Stomach (tissue), 9 donors: ENCODE data around the gene TMEM187. TPM values are rescaled to one million over a fixed set of nuclear protein-coding genes. Genes with fewer than 3 reads are reported as not detected.
A peak's percentile ranks its signal among the peaks of the same experiment; 100 is the strongest.
"Not testable (repeated sequence)": the region's sequence is repeated elsewhere in the genome, so short reads cannot be mapped to it uniquely, and the experiment has no call there.

Experiments used
- DNase-seq, 2 donors: peaks; one replicate each; pipeline versions ENCODE4 v3.0.0 to v3.0.0-alpha.2; 2013 to 2019
- H3K27ac ChIP-seq, 5 donors: fragments of 200-600 bp in 4 of 5; sonication (generic) in 4 of 5; one replicate each; pipeline ENCODE4 v1.5.1; 2013 to 2019; ENCODE audit warnings: mild to moderate bottlenecking in 1 of 5, moderate library complexity in 1 of 5
- H3K27me3 ChIP-seq, 3 donors: fragments of 200-600 bp; sonication (generic); one replicate each; pipeline ENCODE4 v1.5.1; 2017 to 2019; ENCODE audit warnings: mixed run types in 1 of 3
- H3K36me3 ChIP-seq, 4 donors: fragments of 200-600 bp; sonication (generic); 1 replicate in 3 of 4; 2 replicates in 1 of 4; pipeline ENCODE4 v1.5.1; 2016 to 2019
- H3K4me1 ChIP-seq, 4 donors: fragments of 200-600 bp; sonication (generic); one replicate each; pipeline ENCODE4 v1.5.1; 2016 to 2019
- H3K4me3 ChIP-seq, 4 donors: fragments of 200-600 bp; sonication (generic) in 3 of 4; one replicate each; pipeline ENCODE4 v1.5.1; 2016 to 2019; ENCODE audit warnings: mild to moderate bottlenecking in 1 of 4
- H3K9me3 ChIP-seq, 4 donors: fragments of 200-600 bp; sonication (generic); one replicate each; pipeline ENCODE4 v1.5.1; 2016 to 2019
- CTCF ChIP-seq, 7 experiments: fragments of 450-650 bp in 4 of 7; fragments of 200-600 bp in 3 of 7; sonication (generic) in 3 of 7; IDR thresholded peaks; one replicate each; pipeline ENCODE4 v1.5.1; 2016 to 2019; ENCODE audit warnings: antibody characterized with exemption in 7 of 7, control low read depth in 2 of 7, mild to moderate bottlenecking in 1 of 7
- EP300 ChIP-seq: sonication (generic); formaldehyde crosslinking; IDR thresholded peaks from one replicate; pipeline ENCODE4 v1.6.1; 2017; ENCODE audit warnings: antibody characterized with exemption
- POLR2A ChIP-seq, 4 donors: fragments of 450-650 bp; IDR thresholded peaks; one replicate each; pipeline ENCODE4 v1.6.1; 2016; ENCODE audit warnings: antibody characterized with exemption in 4 of 4, control low read depth in 2 of 4, mild to moderate bottlenecking in 1 of 4, moderate library complexity in 1 of 4
- POLR2AphosphoS5 ChIP-seq, 3 donors: sonication (generic); formaldehyde crosslinking; IDR thresholded peaks; one replicate each; pipeline ENCODE4 v1.6.1; 2016; ENCODE audit warnings: antibody characterized with exemption in 3 of 3
- WGBS, 5 donors: extraction: QIAGEN DNeasy Blood & Tissue Kit in 3 of 5; methylation state at CpG; one replicate each; pipeline versions ENCODE4 v1.1.5 to v1.1.7; 2013 to 2018; 5-methylcytosine and 5-hydroxymethylcytosine counted together
- intact Hi-C: fragments of 100-400 bp; cut with DNase I; formaldehyde crosslinking; loops from one replicate; pipeline ENCODE4 v1.15.1; 2023; ENCODE audit warnings: low total_unique reads
- polyA plus RNA-seq, 3 donors: library from polyadenylated mRNA; stranded (reverse); fragments of 200-250 nt; gene quantifications; one replicate each; pipeline ENCODE4 v1.2.3, GENCODE V29; 2013
- total RNA-seq, 5 donors: library from RNA; depleted of rRNA; stranded (reverse); fragments of >200 nt; gene quantifications; one replicate each; pipeline versions ENCODE4 v1.1.0 to v1.2.3, GENCODE V29; 2014 to 2016
- donor health status: healthy with polysubstance abuse.
- donor health status: Bipolar disorder and iron deficiency.
- donor health status: healthy.

Gene TMEM187
- total and polyA plus RNA-seq, 8 donors = 0.89 to 16.2 (median 4.6) TPM; not detected in 1

GRCh38 chrX:153973127-153974002 is 811 bp downstream of the TMEM187 start:
- TF ChIP-seq POLR2A (IDR thresholded peaks at IDR 0.05) (no peak), EP300 (no peak), POLR2AphosphoS5 (IDR thresholded peaks at IDR 0.05) (no peak), CTCF (IDR thresholded peaks at IDR 0.05) (no peak)
- Histone ChIP-seq H3K27ac (peak overlapping the region; percentile 96 to 99 (median 99)), H3K9me3 (no peaks in the 10 kb centered on the region), H3K36me3 (no peaks in the 10 kb centered on the region), H3K4me1 (peaks cover 22 to 41% (median 34%) of the 10 kb centered on the region in 4 donors), H3K27me3 (no peaks in the 10 kb centered on the region), H3K4me3 (peak overlapping the region; percentile 77 to 90 (median 84))
- peak in 1 of 2 donors; percentile 47 for DNase-seq
- 18 to 45% (median 28%) methylated on average over 16 to 20 of the region's 20 CpGs for WGBS, 5 donors
- intact Hi-C loops = no loop called here

GRCh38 chrX:153974003-153974725 is 1.6 kb downstream of the TMEM187 start:
- Histone ChIP-seq H3K27me3 (no peaks in the 10 kb centered on the region), H3K9me3 (no peaks in the 10 kb centered on the region), H3K27ac (peak overlapping the region; percentile 52 to 99 (median 99)), H3K36me3 (no peaks in the 10 kb centered on the region), H3K4me1 (peaks cover 14 to 33% (median 26%) of the 10 kb centered on the region in 4 donors), H3K4me3 (peak overlapping the region in 3 of 4 donors; percentile 77 to 90 (median 88))
- 55 to 65% (median 60%) methylated on average over 9 to 14 of the region's 14 CpGs for WGBS, 5 donors
- intact Hi-C loops = no loop called here
- TF ChIP-seq CTCF (IDR thresholded peaks at IDR 0.05) = no peak
- no peak for TF ChIP-seq EP300
- peak in 1 of 2 donors; percentile 33 for DNase-seq

GRCh38 chrX:153974726-153975286 is 2.3 kb downstream of the TMEM187 start:
- H3K36me3 ChIP-seq = no peaks in the 10 kb centered on the region
- 66 to 77% (median 72%) methylated on average over 3 of the region's 3 CpGs for WGBS, 5 donors
- TF ChIP-seq POLR2AphosphoS5 (IDR thresholded peaks at IDR 0.05) (no peak), EP300 (no peak), CTCF (IDR thresholded peaks at IDR 0.05) (no peak), POLR2A (IDR thresholded peaks at IDR 0.05) (no peak)
- peak overlapping the region in 1 of 4 donors; percentile 90 for H3K4me3 ChIP-seq
- peak in 1 of 2 donors; percentile 12 for DNase-seq
- intact Hi-C loops = no loop called here
- no peaks in the 10 kb centered on the region for H3K27me3 ChIP-seq
- H3K9me3 ChIP-seq = no peaks in the 10 kb centered on the region
- peaks cover 11 to 27% (median 20%) of the 10 kb centered on the region in 4 donors for H3K4me1 ChIP-seq
- peak overlapping the region; percentile 1 to 99 (median 99) for H3K27ac ChIP-seq

GRCh38 chrX:153980394-153980793 is 7.8 kb downstream of the TMEM187 start:
- H3K27me3 ChIP-seq, H3K4me3 ChIP-seq, H3K9me3 ChIP-seq, intact Hi-C loops, H3K36me3 ChIP-seq: not testable (repeated sequence)
- peak overlapping the region; percentile 41 to 66 (median 57) for H3K27ac ChIP-seq
- DNase-seq = peak in 1 of 2 donors; percentile 6
- 21 to 63% (median 43%) methylated on average over 3 to 9 of the region's 10 CpGs for WGBS, 5 donors
- peaks cover 0 to 16% (median 9%) of the 10 kb centered on the region in 4 donors for H3K4me1 ChIP-seq
